ENCODE data around the gene SERP2.

GRCh38 chr13:44385847-44386246, 12.2 kb downstream of the SERP2 start:
- TF ChIP-seq CTCF (conservative IDR thresholded peaks at IDR 0.05; ENCODE audit: low read depth, low read length): no peak
- TF ChIP-seq EZH2phosphoT487 (IDR thresholded peaks at IDR 0.05; ENCODE audit: borderline replicate concordance, low read length): no peak
- TF ChIP-seq EZH2 (IDR thresholded peaks at IDR 0.05; ENCODE audit: low read length, unreplicated experiment): no peak

Data from PC-3 (cell line).